Liver (tissue), 9 donors: ENCODE data around the gene LRGUK. TPM values are rescaled to one million over a fixed set of nuclear protein-coding genes. Genes with fewer than 3 reads are reported as not detected.

ENCODE experiments used
- DNase-seq: peaks from one replicate; pipeline ENCODE4 v3.0.0-alpha.2; 2017; ENCODE audit warnings: low spot score
- H3K27ac ChIP-seq, 2 donors: one replicate each; pipeline ENCODE4 v1.7.0; 2013; ENCODE audit warnings: inconsistent platforms in 2 of 2, low read length in 2 of 2, control low read depth in 1 of 2, low read depth in 1 of 2, mild to moderate bottlenecking in 1 of 2
- H3K27me3 ChIP-seq, 4 donors: one replicate each; pipeline versions ENCODE4 v1.6.1 to v1.7.0; 2013; ENCODE audit warnings: low read length in 3 of 4, inconsistent platforms in 1 of 4, mild to moderate bottlenecking in 1 of 4, moderate library complexity in 1 of 4; ENCODE audit not compliant: control insufficient read depth in 4 of 4, insufficient read depth in 4 of 4
- H3K36me3 ChIP-seq, 4 donors: one replicate each; pipeline versions ENCODE4 v1.6.1 to v1.7.0; 2013; ENCODE audit warnings: low read length in 3 of 4, mild to moderate bottlenecking in 3 of 4, low read depth in 1 of 4, moderate library complexity in 1 of 4; ENCODE audit not compliant: control insufficient read depth in 4 of 4, insufficient read depth in 3 of 4
- H3K4me1 ChIP-seq, 4 donors: one replicate each; pipeline versions ENCODE4 v1.6.1 to v1.7.0; 2013; ENCODE audit warnings: low read length in 3 of 4, mild to moderate bottlenecking in 3 of 4, moderate library complexity in 1 of 4; ENCODE audit not compliant: control insufficient read depth in 4 of 4, insufficient read depth in 4 of 4
- H3K4me3 ChIP-seq, 3 donors: one replicate each; pipeline versions ENCODE4 v1.6.1 to v1.7.0; 2013; ENCODE audit warnings: low read length in 3 of 3, control low read depth in 1 of 3, low read depth in 1 of 3, mild to moderate bottlenecking in 1 of 3
- H3K9ac ChIP-seq, 2 donors: one replicate each; pipeline ENCODE4 v1.7.0; 2013; ENCODE audit warnings: low read length in 2 of 2, mild to moderate bottlenecking in 2 of 2, moderate library complexity in 2 of 2, control low read depth in 1 of 2, low read depth in 1 of 2
- H3K9me3 ChIP-seq, 4 donors: one replicate each; pipeline versions ENCODE4 v1.6.1 to v1.7.0; 2013; ENCODE audit warnings: low read length in 3 of 4; ENCODE audit not compliant: control insufficient read depth in 4 of 4
- EGR1 ChIP-seq, 2 donors: IDR thresholded peaks; 2 replicates each; pipeline ENCODE4 v1.6.1; 2016 to 2018; ENCODE audit warnings: antibody characterized with exemption in 2 of 2, low read depth in 2 of 2
- FOXA1 ChIP-seq: IDR thresholded peaks from 2 replicates; pipeline ENCODE4 v1.6.1; 2016; ENCODE audit warnings: antibody characterized with exemption
- FOXA2 ChIP-seq: IDR thresholded peaks from 2 replicates; pipeline ENCODE4 v1.6.1; 2016; ENCODE audit warnings: antibody characterized with exemption
- GABPA ChIP-seq, 2 donors: IDR thresholded peaks in 1 of 2; conservative IDR thresholded peaks in 1 of 2; 2 replicates each; pipeline ENCODE4 v1.6.1; 2016; ENCODE audit warnings: antibody characterized with exemption in 2 of 2, mild to moderate bottlenecking in 1 of 2, moderate library complexity in 1 of 2
- HNF4A ChIP-seq, 2 donors: conservative IDR thresholded peaks; 2 replicates each; pipeline ENCODE4 v1.6.1; 2016; ENCODE audit warnings: antibody characterized with exemption in 2 of 2, mild to moderate bottlenecking in 2 of 2
- HNF4G ChIP-seq: IDR thresholded peaks from 2 replicates; pipeline ENCODE4 v1.6.1; 2016; ENCODE audit warnings: antibody characterized with exemption
- JUND ChIP-seq, 2 donors: IDR thresholded peaks; 2 replicates each; pipeline ENCODE4 v1.6.1; 2016; ENCODE audit warnings: antibody characterized with exemption in 2 of 2
- NR2F2 ChIP-seq: IDR thresholded peaks from 2 replicates; pipeline ENCODE4 v1.6.1; 2016; ENCODE audit warnings: antibody characterized with exemption
- RAD21 ChIP-seq, 2 donors: IDR thresholded peaks; 2 replicates each; pipeline ENCODE4 v1.6.1; 2016; ENCODE audit warnings: antibody characterized with exemption in 2 of 2, mild to moderate bottlenecking in 2 of 2
- RXRA ChIP-seq, 2 donors: IDR thresholded peaks; 2 replicates each; pipeline ENCODE4 v1.6.1; 2017 to 2018; ENCODE audit warnings: antibody characterized with exemption in 2 of 2, mild to moderate bottlenecking in 1 of 2
- SP1 ChIP-seq: IDR thresholded peaks from 2 replicates; pipeline ENCODE4 v1.6.1; 2018; ENCODE audit warnings: antibody characterized with exemption, mild to moderate bottlenecking
- TAF1 ChIP-seq: conservative IDR thresholded peaks from 2 replicates; pipeline ENCODE4 v1.6.1; 2016; ENCODE audit warnings: antibody characterized with exemption, mild to moderate bottlenecking
- YY1 ChIP-seq: IDR thresholded peaks from 2 replicates; pipeline ENCODE4 v1.6.1; 2016; ENCODE audit warnings: antibody characterized with exemption, mild to moderate bottlenecking
- WGBS: extraction: QIAGEN DNeasy Blood & Tissue Kit; methylation state at CpG from one replicate; pipeline ENCODE4 v1.1.7; 2013; 5-methylcytosine and 5-hydroxymethylcytosine counted together
- polyA plus RNA-seq, 2 donors: library from polyadenylated mRNA; stranded (reverse) in 1 of 2; unstranded in 1 of 2; fragments of 200-250 nt in 1 of 2; fragments of >200 nt in 1 of 2; fragmentation: Nextera tagmentation in 1 of 2; extraction: Ambion mirVana in 1 of 2; gene quantifications; one replicate each; pipeline versions ENCODE4 v1.2.1 to v1.2.3, GENCODE V29; 2013 to 2015
- total RNA-seq, 2 donors: library from RNA; depleted of rRNA; stranded (reverse); fragments of >200 nt; gene quantifications; one replicate each; pipeline ENCODE4 v1.2.3, GENCODE V29; 2014
- TF ChIP-seq, protein P1 (sequence below): IDR thresholded peaks from 2 replicates; pipeline ENCODE4 v1.6.1; 2016; ENCODE audit warnings: antibody characterized with exemption
- TF ChIP-seq, protein P2 (sequence below): IDR thresholded peaks from 2 replicates; pipeline ENCODE4 v1.6.1; 2016; ENCODE audit warnings: antibody characterized with exemption
- TF ChIP-seq, protein P3 (sequence below): IDR thresholded peaks from 2 replicates; pipeline ENCODE4 v1.6.1; 2016; ENCODE audit warnings: antibody characterized with exemption, mild to moderate bottlenecking
- TF ChIP-seq, protein P4 (sequence below): IDR thresholded peaks from 2 replicates; pipeline ENCODE4 v1.6.1; 2016; ENCODE audit warnings: antibody characterized with exemption
- TF ChIP-seq, protein P5 (sequence below): fragments of 150-350 bp; IDR thresholded peaks from 2 replicates; pipeline ENCODE4 v1.5.1; 2017; ENCODE audit warnings: improper control_type of control experiment, low read depth, low read length; ENCODE audit not compliant: missing input control
- donor health status: healthy.
- donor health status: healthy.
- donor health status: healthy.
- donor health status: healthy.
- donor health status: healthy.

Gene LRGUK
- total and polyA plus RNA-seq, 4 donors, result 0.03 to 0.50 (median 0.12) TPM

DNA sequence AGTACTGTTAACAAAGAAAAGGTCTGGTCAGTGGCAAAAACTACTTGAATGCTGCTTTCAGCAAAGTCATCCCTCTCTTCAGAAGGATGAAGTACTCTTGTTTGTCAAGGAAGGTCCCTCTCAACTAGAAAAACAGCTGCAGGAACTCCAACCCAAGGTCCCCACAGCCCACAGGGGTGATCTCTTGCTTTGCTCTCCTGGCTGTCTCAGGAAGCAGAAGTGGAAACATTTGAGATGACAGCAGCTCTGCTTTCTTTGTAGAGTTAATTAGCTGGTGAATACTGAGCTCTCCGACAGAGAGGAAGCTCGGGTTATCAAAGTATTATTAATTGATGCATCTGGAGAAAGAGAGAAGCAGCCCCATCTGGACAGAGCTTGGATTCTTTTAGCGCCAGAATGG lies 25.4 kb upstream of the LRGUK start:
- Histone ChIP-seq H3K9me3 (peaks cover 0 to 2% (median 0%) of the 10 kb centered on the region in 4 donors), H3K4me1 (no peaks in the 10 kb centered on the region), H3K27ac (no peak overlapping the region), H3K9ac (no peak overlapping the region), H3K4me3 (no peak overlapping the region), H3K36me3 (no peaks in the 10 kb centered on the region), H3K27me3 (no peaks in the 10 kb centered on the region)
- TF ChIP-seq, protein P1, sequence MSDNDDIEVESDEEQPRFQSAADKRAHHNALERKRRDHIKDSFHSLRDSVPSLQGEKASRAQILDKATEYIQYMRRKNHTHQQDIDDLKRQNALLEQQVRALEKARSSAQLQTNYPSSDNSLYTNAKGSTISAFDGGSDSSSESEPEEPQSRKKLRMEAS, result no peak
- TF ChIP-seq FOXA1 (no peak), HNF4A (conservative IDR thresholded peaks at IDR 0.05) (no peak), HNF4G (no peak)
- DNase-seq, result no peak
- WGBS, result 54% methylated on average over 3 of the region's 3 CpGs

DNA sequence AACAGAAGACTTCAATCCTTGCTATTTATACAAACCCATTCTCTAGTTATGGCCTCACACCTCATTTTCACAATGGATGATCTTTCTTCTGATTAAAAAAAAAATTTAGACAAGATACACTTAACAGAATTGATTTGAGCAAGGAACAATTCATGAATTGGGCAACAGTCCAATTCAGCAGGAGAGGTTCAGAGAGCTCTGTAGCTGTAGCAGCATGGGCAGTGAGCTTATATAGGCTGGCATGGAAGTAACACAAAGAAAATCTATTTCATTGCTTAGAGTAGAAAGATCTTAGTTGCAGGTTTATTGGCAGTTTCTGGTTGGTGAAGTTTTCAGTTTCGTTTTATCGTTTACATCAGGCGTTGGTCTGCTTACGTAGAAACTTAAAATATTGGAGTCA lies 23.0 kb upstream of the LRGUK start:
- no peak for DNase-seq
- Histone ChIP-seq H3K27me3 (no peaks in the 10 kb centered on the region), H3K4me3 (no peak overlapping the region), H3K27ac (no peak overlapping the region), H3K36me3 (no peaks in the 10 kb centered on the region), H3K4me1 (no peaks in the 10 kb centered on the region), H3K9me3 (no peaks in the 10 kb centered on the region), H3K9ac (no peak overlapping the region)
- 97% methylated on average over 4 of the region's 4 CpGs for WGBS
- TF ChIP-seq GABPA (IDR thresholded peaks at IDR 0.05 in 1 of 2, conservative IDR thresholded peaks at IDR 0.05 in 1 of 2), result no peak
- no peak for TF ChIP-seq RAD21 (IDR thresholded peaks at IDR 0.05)
- TF ChIP-seq, protein P2, sequence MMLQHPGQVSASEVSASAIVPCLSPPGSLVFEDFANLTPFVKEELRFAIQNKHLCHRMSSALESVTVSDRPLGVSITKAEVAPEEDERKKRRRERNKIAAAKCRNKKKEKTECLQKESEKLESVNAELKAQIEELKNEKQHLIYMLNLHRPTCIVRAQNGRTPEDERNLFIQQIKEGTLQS, result no peak
- no peak for TF ChIP-seq NR2F2
- TF ChIP-seq RXRA (IDR thresholded peaks at IDR 0.05), result no peak
- TF ChIP-seq, protein P3, sequence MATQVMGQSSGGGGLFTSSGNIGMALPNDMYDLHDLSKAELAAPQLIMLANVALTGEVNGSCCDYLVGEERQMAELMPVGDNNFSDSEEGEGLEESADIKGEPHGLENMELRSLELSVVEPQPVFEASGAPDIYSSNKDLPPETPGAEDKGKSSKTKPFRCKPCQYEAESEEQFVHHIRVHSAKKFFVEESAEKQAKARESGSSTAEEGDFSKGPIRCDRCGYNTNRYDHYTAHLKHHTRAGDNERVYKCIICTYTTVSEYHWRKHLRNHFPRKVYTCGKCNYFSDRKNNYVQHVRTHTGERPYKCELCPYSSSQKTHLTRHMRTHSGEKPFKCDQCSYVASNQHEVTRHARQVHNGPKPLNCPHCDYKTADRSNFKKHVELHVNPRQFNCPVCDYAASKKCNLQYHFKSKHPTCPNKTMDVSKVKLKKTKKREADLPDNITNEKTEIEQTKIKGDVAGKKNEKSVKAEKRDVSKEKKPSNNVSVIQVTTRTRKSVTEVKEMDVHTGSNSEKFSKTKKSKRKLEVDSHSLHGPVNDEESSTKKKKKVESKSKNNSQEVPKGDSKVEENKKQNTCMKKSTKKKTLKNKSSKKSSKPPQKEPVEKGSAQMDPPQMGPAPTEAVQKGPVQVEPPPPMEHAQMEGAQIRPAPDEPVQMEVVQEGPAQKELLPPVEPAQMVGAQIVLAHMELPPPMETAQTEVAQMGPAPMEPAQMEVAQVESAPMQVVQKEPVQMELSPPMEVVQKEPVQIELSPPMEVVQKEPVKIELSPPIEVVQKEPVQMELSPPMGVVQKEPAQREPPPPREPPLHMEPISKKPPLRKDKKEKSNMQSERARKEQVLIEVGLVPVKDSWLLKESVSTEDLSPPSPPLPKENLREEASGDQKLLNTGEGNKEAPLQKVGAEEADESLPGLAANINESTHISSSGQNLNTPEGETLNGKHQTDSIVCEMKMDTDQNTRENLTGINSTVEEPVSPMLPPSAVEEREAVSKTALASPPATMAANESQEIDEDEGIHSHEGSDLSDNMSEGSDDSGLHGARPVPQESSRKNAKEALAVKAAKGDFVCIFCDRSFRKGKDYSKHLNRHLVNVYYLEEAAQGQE, result no peak
- TF ChIP-seq, protein P4, sequence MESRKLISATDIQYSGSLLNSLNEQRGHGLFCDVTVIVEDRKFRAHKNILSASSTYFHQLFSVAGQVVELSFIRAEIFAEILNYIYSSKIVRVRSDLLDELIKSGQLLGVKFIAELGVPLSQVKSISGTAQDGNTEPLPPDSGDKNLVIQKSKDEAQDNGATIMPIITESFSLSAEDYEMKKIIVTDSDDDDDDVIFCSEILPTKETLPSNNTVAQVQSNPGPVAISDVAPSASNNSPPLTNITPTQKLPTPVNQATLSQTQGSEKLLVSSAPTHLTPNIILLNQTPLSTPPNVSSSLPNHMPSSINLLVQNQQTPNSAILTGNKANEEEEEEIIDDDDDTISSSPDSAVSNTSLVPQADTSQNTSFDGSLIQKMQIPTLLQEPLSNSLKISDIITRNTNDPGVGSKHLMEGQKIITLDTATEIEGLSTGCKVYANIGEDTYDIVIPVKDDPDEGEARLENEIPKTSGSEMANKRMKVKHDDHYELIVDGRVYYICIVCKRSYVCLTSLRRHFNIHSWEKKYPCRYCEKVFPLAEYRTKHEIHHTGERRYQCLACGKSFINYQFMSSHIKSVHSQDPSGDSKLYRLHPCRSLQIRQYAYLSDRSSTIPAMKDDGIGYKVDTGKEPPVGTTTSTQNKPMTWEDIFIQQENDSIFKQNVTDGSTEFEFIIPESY, result no peak
- TF ChIP-seq, protein P5, sequence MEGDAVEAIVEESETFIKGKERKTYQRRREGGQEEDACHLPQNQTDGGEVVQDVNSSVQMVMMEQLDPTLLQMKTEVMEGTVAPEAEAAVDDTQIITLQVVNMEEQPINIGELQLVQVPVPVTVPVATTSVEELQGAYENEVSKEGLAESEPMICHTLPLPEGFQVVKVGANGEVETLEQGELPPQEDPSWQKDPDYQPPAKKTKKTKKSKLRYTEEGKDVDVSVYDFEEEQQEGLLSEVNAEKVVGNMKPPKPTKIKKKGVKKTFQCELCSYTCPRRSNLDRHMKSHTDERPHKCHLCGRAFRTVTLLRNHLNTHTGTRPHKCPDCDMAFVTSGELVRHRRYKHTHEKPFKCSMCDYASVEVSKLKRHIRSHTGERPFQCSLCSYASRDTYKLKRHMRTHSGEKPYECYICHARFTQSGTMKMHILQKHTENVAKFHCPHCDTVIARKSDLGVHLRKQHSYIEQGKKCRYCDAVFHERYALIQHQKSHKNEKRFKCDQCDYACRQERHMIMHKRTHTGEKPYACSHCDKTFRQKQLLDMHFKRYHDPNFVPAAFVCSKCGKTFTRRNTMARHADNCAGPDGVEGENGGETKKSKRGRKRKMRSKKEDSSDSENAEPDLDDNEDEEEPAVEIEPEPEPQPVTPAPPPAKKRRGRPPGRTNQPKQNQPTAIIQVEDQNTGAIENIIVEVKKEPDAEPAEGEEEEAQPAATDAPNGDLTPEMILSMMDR, result no peak
- TF ChIP-seq HNF4A (conservative IDR thresholded peaks at IDR 0.05), result no peak
- TF ChIP-seq, protein P1, result no peak
- TF ChIP-seq EGR1 (IDR thresholded peaks at IDR 0.05; ENCODE audit: low read depth in 2 of 2), result no peak
- no peak for TF ChIP-seq FOXA1
- TF ChIP-seq TAF1, result no peak
- TF ChIP-seq FOXA2, result no peak
- no peak for TF ChIP-seq SP1
- no peak for TF ChIP-seq HNF4G
- TF ChIP-seq JUND (IDR thresholded peaks at IDR 0.05), result no peak
- no peak for TF ChIP-seq YY1
